ENCODE measurements around the gene IRF1. TPM values are rescaled to one million over a fixed set of nuclear protein-coding genes. Genes with fewer than 3 reads are reported as not detected.

The IRF1 gene
- total RNA-seq, 2 experiments from 2014 or later, result 221 to 228 TPM

- DNase-seq (no peak), ATAC-seq (no peak)
- H3K27me3 Mint-ChIP-seq (ENCODE audit: low read depth), result no peaks in the 10 kb centered on the region
- H3K4me1 Mint-ChIP-seq (ENCODE audit: low read depth), result peaks cover 83% of the 10 kb centered on the region
- H3K36me3 Mint-ChIP-seq (ENCODE audit: low read depth), result peaks cover 52% of the 10 kb centered on the region
- CTCF ChIA-PET, result interaction anchor here (1.1 to 4.2 kb wide), 18 partner anchors 10 to 241 kb away, joined by 3 to 45 read pairs (median 10); partner anchors contain the start of gene IRF1
- H3K4me3 Mint-ChIP-seq, result no peak overlapping the region
- no peaks in the 10 kb centered on the region for H3K9me3 Mint-ChIP-seq (ENCODE audit: insufficient read depth)
- POLR2A ChIA-PET, result interaction anchor here (0.8 to 22.6 kb wide), 16 partner anchors 7 to 234 kb away, joined by 3 to 720 read pairs (median 32); partner anchors contain the start of gene IRF1
- H3K27ac Mint-ChIP-seq, result peak overlapping the region; percentile 80
These were observed 11.2 kb downstream of the IRF1 start for GRCh38 chr5:132479111-132479951.

GRCh38 chr5:132478366-132478871 is 12.2 kb downstream of the IRF1 start:
- no peaks in the 10 kb centered on the region for H3K27me3 Mint-ChIP-seq (ENCODE audit: low read depth)
- ChIA-PET POLR2A (interaction anchor here (0.8 to 22.6 kb wide), 14 partner anchors 6 to 389 kb away, joined by 3 to 720 read pairs (median 35); partner anchors contain the start of gene IRF1), CTCF (interaction anchor here (0.8 to 4.2 kb wide), 15 partner anchors 9 to 92 kb away, joined by 3 to 45 read pairs (median 12); partner anchors contain the start of gene IRF1)
- peaks cover 82% of the 10 kb centered on the region for H3K4me1 Mint-ChIP-seq (ENCODE audit: low read depth)
- ATAC-seq (peak; percentile 1), DNase-seq (no peak)
- peaks cover 45% of the 10 kb centered on the region for H3K36me3 Mint-ChIP-seq (ENCODE audit: low read depth)
- H3K27ac Mint-ChIP-seq, result peak overlapping the region; percentile 80
- H3K9me3 Mint-ChIP-seq (ENCODE audit: insufficient read depth), result no peaks in the 10 kb centered on the region
- no peak overlapping the region for H3K4me3 Mint-ChIP-seq

DNA sequence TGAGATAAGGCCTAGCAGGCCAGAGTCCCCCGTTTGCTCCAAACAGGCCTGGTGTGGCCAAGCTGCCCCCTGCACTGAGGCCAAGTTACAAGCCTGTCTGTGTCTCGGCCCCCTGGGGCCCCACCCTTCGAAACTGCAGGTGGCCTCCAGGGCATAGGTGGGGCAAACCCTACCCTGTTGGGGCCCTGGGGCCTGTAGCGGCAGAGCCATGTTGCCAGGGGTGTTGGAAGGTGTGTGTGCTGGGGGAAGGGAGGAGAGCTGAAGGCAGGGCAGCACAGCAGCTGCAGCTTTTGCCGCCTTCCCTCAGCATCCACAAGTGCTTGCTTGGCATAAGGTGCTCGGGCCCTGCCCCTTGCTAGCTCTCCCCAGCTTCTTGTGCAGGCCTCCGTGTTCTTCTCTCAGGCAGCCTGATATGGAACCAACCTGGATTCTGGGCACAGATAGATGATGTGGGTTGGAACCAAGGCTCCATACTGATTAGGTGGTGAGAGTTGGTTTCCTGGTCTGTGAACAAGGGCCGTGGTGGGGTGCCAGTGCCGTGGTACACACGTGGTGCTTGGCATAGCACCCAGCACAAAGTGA is 12.7 kb downstream of the IRF1 start:
- H3K36me3 Mint-ChIP-seq (ENCODE audit: low read depth), result peaks cover 44% of the 10 kb centered on the region
- ATAC-seq (peak; percentile 6), DNase-seq (no peak)
- CTCF ChIA-PET, result interaction anchor here (0.8 to 4.2 kb wide), 11 partner anchors 8 to 92 kb away, joined by 3 to 45 read pairs (median 11); partner anchors contain the start of gene IRF1
- peaks cover 83% of the 10 kb centered on the region for H3K4me1 Mint-ChIP-seq (ENCODE audit: low read depth)
- POLR2A ChIA-PET, result interaction anchor here (0.8 to 22.6 kb wide), 14 partner anchors 6 to 389 kb away, joined by 3 to 720 read pairs (median 35); partner anchors contain the start of gene IRF1
- H3K27ac Mint-ChIP-seq, result peak overlapping the region; percentile 80
- no peaks in the 10 kb centered on the region for H3K9me3 Mint-ChIP-seq (ENCODE audit: insufficient read depth)
- H3K27me3 Mint-ChIP-seq (ENCODE audit: low read depth), result no peaks in the 10 kb centered on the region
- H3K4me3 Mint-ChIP-seq, result peak overlapping the region; percentile 22

DNA sequence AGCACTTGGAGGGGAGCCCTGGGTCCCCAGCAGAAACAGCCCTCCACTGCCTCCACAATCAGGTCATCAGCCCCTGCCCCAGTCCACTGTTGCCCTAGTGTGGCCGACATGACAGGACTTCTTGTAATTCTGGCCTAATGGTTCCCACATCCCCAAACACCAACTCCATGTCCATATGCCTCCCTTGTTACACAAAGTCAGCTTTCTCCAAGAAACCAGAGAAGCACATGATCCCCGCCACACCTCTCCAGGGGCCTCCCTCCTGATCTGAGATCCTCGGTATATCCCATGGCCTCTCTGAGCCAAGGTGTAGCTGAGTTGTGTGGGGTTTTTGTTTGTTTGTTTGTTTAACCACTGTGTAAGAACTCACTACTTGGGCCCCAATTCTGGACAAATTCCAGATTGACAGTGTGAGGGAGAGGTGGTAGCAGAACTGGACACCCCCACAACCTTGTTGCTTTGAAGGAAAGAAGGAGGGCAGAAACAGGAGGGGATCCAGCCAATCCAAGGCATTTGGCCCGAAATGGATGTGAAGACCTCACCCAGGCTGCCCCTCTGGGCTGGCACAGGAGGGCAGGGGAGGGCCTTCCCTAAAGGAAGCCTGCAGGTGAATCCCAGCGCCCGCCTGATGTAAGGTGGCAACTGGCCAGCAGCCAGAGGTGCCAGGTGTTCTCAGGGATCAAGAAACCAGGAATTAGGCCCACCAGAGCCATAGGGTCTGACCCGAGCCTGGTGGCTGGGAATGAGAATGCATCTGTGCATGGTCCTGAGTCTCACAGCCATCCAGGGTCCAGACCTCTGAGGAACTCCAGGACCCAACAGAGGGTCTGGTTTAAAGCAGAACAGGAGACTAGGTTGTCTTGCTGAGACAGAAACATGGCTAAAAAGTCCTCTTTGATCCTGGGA is 13.4 kb downstream of the IRF1 start:
- Mint-ChIP-seq H3K4me1 (ENCODE audit: low read depth) (peaks cover 85% of the 10 kb centered on the region), H3K27me3 (ENCODE audit: low read depth) (no peaks in the 10 kb centered on the region), H3K4me3 (no peak overlapping the region), H3K27ac (peak overlapping the region; percentile 80), H3K9me3 (ENCODE audit: insufficient read depth) (no peaks in the 10 kb centered on the region), H3K36me3 (ENCODE audit: low read depth) (peaks cover 41% of the 10 kb centered on the region)
- ATAC-seq (peak; percentile 11), DNase-seq (no peak)
- ChIA-PET POLR2A (interaction anchor here (0.9 to 22.6 kb wide), 12 partner anchors 12 to 390 kb away, joined by 3 to 720 read pairs (median 35); partner anchors contain the start of gene IRF1), CTCF (interaction anchor here (0.8 to 4.2 kb wide), 6 partner anchors 11 to 51 kb away, joined by 3 to 45 read pairs (median 13); partner anchors contain the start of gene IRF1)

DNA sequence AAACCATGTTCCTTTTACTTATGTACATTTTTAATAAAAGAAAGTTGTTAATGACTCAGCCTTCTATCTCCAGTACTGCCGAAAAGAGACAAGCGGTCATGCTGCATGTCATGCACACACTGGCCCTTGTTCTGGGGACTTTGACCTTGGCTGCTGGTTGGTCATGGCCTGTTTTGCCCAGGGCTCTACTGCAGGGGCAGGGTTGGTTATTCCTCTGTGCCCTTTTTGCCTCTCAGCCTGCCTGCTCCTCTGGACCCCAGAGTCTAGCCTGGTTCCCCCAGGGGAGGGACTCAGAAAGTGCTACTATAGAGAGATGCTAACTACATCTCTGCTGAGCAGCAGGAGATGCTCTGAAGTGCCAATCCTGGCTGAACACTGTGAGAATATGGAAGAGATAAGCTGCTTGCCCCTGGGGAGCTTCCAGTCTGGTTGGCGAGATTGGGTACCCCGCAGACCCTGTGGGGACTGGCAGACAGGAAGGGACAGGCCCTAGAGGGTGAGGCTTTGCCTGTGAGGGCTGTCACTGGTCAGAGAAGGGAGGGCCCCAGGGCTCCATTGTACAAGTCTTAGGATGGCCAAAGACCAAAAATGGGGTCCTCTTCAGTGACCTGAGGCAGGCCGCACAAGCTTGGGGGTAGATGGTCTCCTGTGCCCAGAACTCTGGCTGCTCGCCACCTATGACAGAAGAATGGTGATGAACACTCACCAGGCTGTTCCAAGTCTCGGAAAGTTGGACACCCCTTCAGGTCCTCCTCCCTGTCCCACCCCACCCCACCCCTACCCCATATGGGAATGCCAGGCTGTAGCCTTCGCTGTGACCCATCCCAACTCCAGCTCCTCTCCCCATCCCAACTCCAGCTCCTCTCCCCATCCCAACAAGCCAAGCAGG is 14.3 kb downstream of the IRF1 start:
- POLR2A ChIA-PET, result interaction anchor here (1.3 to 22.6 kb wide), 5 partner anchors 11 to 68 kb away, joined by 3 to 720 read pairs (median 249); partner anchors contain the start of gene IRF1
- ATAC-seq (no peak), DNase-seq (no peak)
- CTCF ChIA-PET, result interaction anchor here (0.8 kb wide), 1 partner anchor 50 kb away, joined by 3 read pairs; no protein-coding TSS in a partner anchor
- H3K4me1 Mint-ChIP-seq (ENCODE audit: low read depth), result peaks cover 89% of the 10 kb centered on the region
- H3K27me3 Mint-ChIP-seq (ENCODE audit: low read depth), result no peaks in the 10 kb centered on the region
- no peak overlapping the region for H3K4me3 Mint-ChIP-seq
- H3K27ac Mint-ChIP-seq, result peak overlapping the region; percentile 83
- H3K9me3 Mint-ChIP-seq (ENCODE audit: insufficient read depth), result no peaks in the 10 kb centered on the region
- H3K36me3 Mint-ChIP-seq (ENCODE audit: low read depth), result peaks cover 44% of the 10 kb centered on the region

- Mint-ChIP-seq H3K4me1 (ENCODE audit: low read depth) (peaks cover 90% of the 10 kb centered on the region), H3K27ac (peak overlapping the region; percentile 94), H3K27me3 (ENCODE audit: low read depth) (no peaks in the 10 kb centered on the region), H3K4me3 (no peak overlapping the region), H3K9me3 (ENCODE audit: insufficient read depth) (no peaks in the 10 kb centered on the region), H3K36me3 (ENCODE audit: low read depth) (peaks cover 44% of the 10 kb centered on the region)
- POLR2A ChIA-PET, result interaction anchor here (0.7 to 22.6 kb wide), 7 partner anchors 6 to 67 kb away, joined by 3 to 720 read pairs (median 76); partner anchors contain the start of gene IRF1
- DNase-seq (no peak), ATAC-seq (no peak)
- CTCF ChIA-PET, result interaction anchor here (0.8 to 2.4 kb wide), 5 partner anchors 9 to 64 kb away, joined by 3 to 10 read pairs (median 3); no protein-coding TSS in a partner anchor
These were observed 15.1 kb downstream of the IRF1 start for GRCh38 chr5:132475497-132475882.

- CTCF ChIA-PET, result interaction anchor here (0.8 to 6.8 kb wide), 7 partner anchors 8 to 89 kb away, joined by 3 to 63 read pairs (median 4); no protein-coding TSS in a partner anchor
- ATAC-seq (no peak), DNase-seq (no peak)
- H3K9me3 Mint-ChIP-seq (ENCODE audit: insufficient read depth), result no peaks in the 10 kb centered on the region
- POLR2A ChIA-PET, result interaction anchor here (0.7 to 22.6 kb wide), 6 partner anchors 7 to 48 kb away, joined by 3 to 720 read pairs (median 62); partner anchors contain the start of gene IRF1
- peaks cover 92% of the 10 kb centered on the region for H3K4me1 Mint-ChIP-seq (ENCODE audit: low read depth)
- peak overlapping the region; percentile 94 for H3K27ac Mint-ChIP-seq
- H3K4me3 Mint-ChIP-seq, result no peak overlapping the region
- peaks cover 49% of the 10 kb centered on the region for H3K36me3 Mint-ChIP-seq (ENCODE audit: low read depth)
- H3K27me3 Mint-ChIP-seq (ENCODE audit: low read depth), result no peaks in the 10 kb centered on the region
These were observed 15.6 kb downstream of the IRF1 start for GRCh38 chr5:132474881-132475496.

DNA sequence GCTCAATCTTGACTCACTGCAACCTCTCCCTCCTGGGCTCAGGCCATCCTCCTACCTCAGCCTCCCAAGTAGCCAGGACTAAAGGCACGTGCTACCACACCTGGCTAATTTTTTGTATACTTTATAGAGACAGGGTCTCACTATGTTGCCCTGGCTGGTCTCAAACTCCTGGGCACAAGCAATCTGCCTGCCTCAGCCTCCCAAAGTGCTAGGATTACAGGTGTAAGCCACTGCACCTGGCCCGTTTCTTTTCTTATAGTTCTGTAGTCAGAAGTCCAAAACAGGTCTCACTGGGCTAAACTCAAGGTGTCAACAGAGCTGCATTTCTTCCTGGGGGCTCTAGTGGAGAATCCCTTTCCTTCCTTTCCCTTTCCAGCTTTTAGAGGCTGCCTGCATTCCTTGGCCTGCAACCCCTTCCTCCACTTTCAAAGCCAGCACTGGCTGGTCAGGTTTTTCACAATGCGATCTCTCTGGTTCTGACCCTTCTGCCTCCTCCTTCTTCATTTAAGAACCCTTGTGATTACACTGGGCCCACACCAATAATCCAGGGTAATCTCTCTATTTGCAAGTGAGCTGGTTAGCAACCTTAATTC is 16.3 kb downstream of the IRF1 start:
- H3K9me3 Mint-ChIP-seq (ENCODE audit: insufficient read depth), result no peaks in the 10 kb centered on the region
- peaks cover 92% of the 10 kb centered on the region for H3K4me1 Mint-ChIP-seq (ENCODE audit: low read depth)
- no peak for DNase-seq
- no peak overlapping the region for H3K4me3 Mint-ChIP-seq
- peak overlapping the region; percentile 94 for H3K27ac Mint-ChIP-seq
- H3K36me3 Mint-ChIP-seq (ENCODE audit: low read depth), result peaks cover 52% of the 10 kb centered on the region
- ATAC-seq, result no peak
- ChIA-PET CTCF (interaction anchor here (1.0 to 10.4 kb wide), 12 partner anchors 8 to 88 kb away, joined by 3 to 114 read pairs (median 4); no protein-coding TSS in a partner anchor), POLR2A (interaction anchor here (3.5 to 22.6 kb wide), 6 partner anchors 8 to 63 kb away, joined by 22 to 720 read pairs (median 62); partner anchors contain the start of gene IRF1)
- no peaks in the 10 kb centered on the region for H3K27me3 Mint-ChIP-seq (ENCODE audit: low read depth)

- Mint-ChIP-seq H3K4me1 (ENCODE audit: low read depth) (peaks cover 92% of the 10 kb centered on the region), H3K27me3 (ENCODE audit: low read depth) (no peaks in the 10 kb centered on the region), H3K9me3 (ENCODE audit: insufficient read depth) (no peaks in the 10 kb centered on the region), H3K4me3 (no peak overlapping the region), H3K36me3 (ENCODE audit: low read depth) (peaks cover 58% of the 10 kb centered on the region), H3K27ac (peak overlapping the region; percentile 94)
- ChIA-PET CTCF (interaction anchor here (0.7 to 10.4 kb wide), 14 partner anchors 8 to 88 kb away, joined by 3 to 114 read pairs (median 3); no protein-coding TSS in a partner anchor), POLR2A (interaction anchor here (1.5 to 22.6 kb wide), 7 partner anchors 8 to 62 kb away, joined by 4 to 720 read pairs (median 47); partner anchors contain the start of gene IRF1)
- ATAC-seq (no peak), DNase-seq (no peak)
These were observed 16.9 kb downstream of the IRF1 start for GRCh38 chr5:132473668-132474067.

All from activated CD8-positive, alpha-beta T cell treated with anti-CD3 and anti-CD28 coated beads, Interleukin-2, amount 10 ng/mL, durations not matched to agents 7 days and 5 days (primary cell).